Transverse colon (tissue), 4 donors: ENCODE measurements around the gene MAPK14. TPM values are rescaled to one million over a fixed set of nuclear protein-coding genes. Genes with fewer than 3 reads are reported as not detected.

Experiments
- DNase-seq: peaks from one replicate; pipeline ENCODE4 v3.0.0-alpha.2; 2019
- H3K27ac ChIP-seq, 4 donors: fragments of 200-600 bp; sonication (generic); 2 replicates each; pipeline ENCODE4 v1.5.1; 2016 to 2018; ENCODE audit warnings: inconsistent platforms in 4 of 4
- H3K27me3 ChIP-seq: fragments of 200-600 bp; sonication (generic); 2 replicates; pipeline ENCODE4 v1.5.1; 2017; ENCODE audit warnings: inconsistent platforms
- H3K36me3 ChIP-seq, 4 donors: fragments of 200-600 bp; sonication (generic); 2 replicates each; pipeline ENCODE4 v1.5.1; 2017 to 2019; ENCODE audit warnings: inconsistent platforms in 4 of 4
- H3K4me1 ChIP-seq, 4 donors: fragments of 200-600 bp; sonication (generic); 2 replicates each; pipeline ENCODE4 v1.5.1; 2017 to 2020; ENCODE audit warnings: inconsistent platforms in 4 of 4
- H3K4me3 ChIP-seq, 4 donors: fragments of 200-600 bp; sonication (generic); 1 replicate in 1 of 4; 2 replicates in 3 of 4; pipeline versions ENCODE4 v1.5.1 to v1.6.1; 2017 to 2019; ENCODE audit warnings: inconsistent platforms in 4 of 4
- H3K9me3 ChIP-seq, 2 donors: fragments of 200-600 bp; sonication (generic); 2 replicates each; pipeline ENCODE4 v1.5.1; 2017 to 2019; ENCODE audit warnings: inconsistent platforms in 2 of 2
- EP300 ChIP-seq: sonication (generic); formaldehyde crosslinking; IDR thresholded peaks from one replicate; pipeline ENCODE4 v1.6.1; 2017; ENCODE audit warnings: antibody characterized with exemption, low read depth
- POLR2A ChIP-seq: fragments of 450-650 bp; IDR thresholded peaks from one replicate; pipeline ENCODE4 v1.6.1; 2016; ENCODE audit warnings: antibody characterized with exemption, mild to moderate bottlenecking, moderate library complexity
- POLR2AphosphoS5 ChIP-seq, 3 donors: sonication (generic); formaldehyde crosslinking; IDR thresholded peaks; one replicate each; pipeline ENCODE4 v1.6.1; 2016; ENCODE audit warnings: antibody characterized with exemption in 3 of 3
- WGBS, 2 donors: methylation state at CpG; one replicate each; pipeline ENCODE4 v1.1.5; 2018; ENCODE audit warnings: low coverage in 1 of 2; 5-methylcytosine and 5-hydroxymethylcytosine counted together
- in situ Hi-C, 4 donors: fragments of 200-750 bp; cut with MboI; loops; one replicate each; pipeline versions ENCODE4 v1.15.0 to v1.15.1; 2017; ENCODE audit warnings: low sequenced_read_pairs in 3 of 4, low pct_ligation_motif_present in 1 of 4, low pct_unique_long_range_greater_than_20kb in 1 of 4
- intact Hi-C: fragments of 100-400 bp; cut with DNase I; formaldehyde crosslinking; loops from one replicate; pipeline ENCODE4 v1.15.1; 2023; ENCODE audit warnings: low total_unique reads
- total RNA-seq, 4 donors: library from RNA; depleted of rRNA; stranded (reverse); fragments of >200 nt; gene quantifications; one replicate each; pipeline ENCODE4 v1.1.0, GENCODE V29; 2016
- TF ChIP-seq, protein P1 (sequence below), 5 experiments: fragments of 200-600 bp in 3 of 5; fragments of 450-650 bp in 2 of 5; sonication (generic) in 3 of 5; IDR thresholded peaks; 1 replicate in 2 of 5; 2 replicates in 3 of 5; pipeline ENCODE4 v1.5.1; 2016 to 2017; ENCODE audit warnings: antibody characterized with exemption in 5 of 5, inconsistent platforms in 3 of 5, mild to moderate bottlenecking in 2 of 5, moderate library complexity in 1 of 5

Gene MAPK14
- total RNA-seq, 4 donors from 2014 or later, result 82.2 to 132 (median 112) TPM

GRCh38 chr6:36069573-36069972, 42.0 kb downstream of the MAPK14 start:
- no peak for DNase-seq
- no peak overlapping the region for H3K4me3 ChIP-seq
- intact Hi-C loops (no loop called here), in situ Hi-C loops (no loop called here)
- H3K27ac ChIP-seq, result no peak overlapping the region
- H3K9me3 ChIP-seq, result no peaks in the 10 kb centered on the region
- WGBS, 2 donors, result 43 to 63% methylated on average over 1 of the region's 1 CpG
- peaks cover 25 to 52% (median 37%) of the 10 kb centered on the region in 4 donors for H3K4me1 ChIP-seq
- no peak for TF ChIP-seq EP300
- TF ChIP-seq, protein P1, sequence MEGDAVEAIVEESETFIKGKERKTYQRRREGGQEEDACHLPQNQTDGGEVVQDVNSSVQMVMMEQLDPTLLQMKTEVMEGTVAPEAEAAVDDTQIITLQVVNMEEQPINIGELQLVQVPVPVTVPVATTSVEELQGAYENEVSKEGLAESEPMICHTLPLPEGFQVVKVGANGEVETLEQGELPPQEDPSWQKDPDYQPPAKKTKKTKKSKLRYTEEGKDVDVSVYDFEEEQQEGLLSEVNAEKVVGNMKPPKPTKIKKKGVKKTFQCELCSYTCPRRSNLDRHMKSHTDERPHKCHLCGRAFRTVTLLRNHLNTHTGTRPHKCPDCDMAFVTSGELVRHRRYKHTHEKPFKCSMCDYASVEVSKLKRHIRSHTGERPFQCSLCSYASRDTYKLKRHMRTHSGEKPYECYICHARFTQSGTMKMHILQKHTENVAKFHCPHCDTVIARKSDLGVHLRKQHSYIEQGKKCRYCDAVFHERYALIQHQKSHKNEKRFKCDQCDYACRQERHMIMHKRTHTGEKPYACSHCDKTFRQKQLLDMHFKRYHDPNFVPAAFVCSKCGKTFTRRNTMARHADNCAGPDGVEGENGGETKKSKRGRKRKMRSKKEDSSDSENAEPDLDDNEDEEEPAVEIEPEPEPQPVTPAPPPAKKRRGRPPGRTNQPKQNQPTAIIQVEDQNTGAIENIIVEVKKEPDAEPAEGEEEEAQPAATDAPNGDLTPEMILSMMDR (IDR thresholded peaks at IDR 0.05), result no peak
- no peak for TF ChIP-seq POLR2A
- TF ChIP-seq POLR2AphosphoS5 (IDR thresholded peaks at IDR 0.05), result no peak
- no peaks in the 10 kb centered on the region for H3K27me3 ChIP-seq
- H3K36me3 ChIP-seq, result no peaks in the 10 kb centered on the region

DNA sequence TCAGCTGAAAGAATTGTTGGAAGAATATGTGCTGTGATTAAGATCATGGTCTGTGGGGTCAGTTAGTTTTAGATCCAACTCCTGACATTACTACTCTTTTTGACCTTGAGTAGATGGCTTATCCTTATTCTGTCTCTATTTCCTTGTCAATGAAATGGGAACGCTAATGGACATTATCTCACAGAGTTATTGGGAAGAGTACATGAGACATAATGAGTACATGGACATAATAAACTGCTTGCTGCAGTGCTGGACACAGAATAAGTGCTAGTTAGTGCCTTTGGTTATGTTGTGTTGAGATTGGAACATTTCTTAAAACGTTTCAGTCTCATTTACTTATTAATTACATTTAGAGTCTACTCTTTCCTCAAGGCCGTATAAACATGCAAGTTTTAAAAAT, 42.6 kb downstream of the MAPK14 start:
- H3K4me1 ChIP-seq, result peaks cover 19 to 46% (median 31%) of the 10 kb centered on the region in 4 donors
- WGBS, 2 donors, result 76 to 82% methylated on average over 2 to 3 of the region's 3 CpGs
- intact Hi-C loops, result no loop called here
- DNase-seq, result no peak
- H3K4me3 ChIP-seq, result no peak overlapping the region
- no peaks in the 10 kb centered on the region for H3K27me3 ChIP-seq
- TF ChIP-seq POLR2AphosphoS5 (IDR thresholded peaks at IDR 0.05) (no peak), EP300 (no peak), POLR2A (no peak)
- TF ChIP-seq, protein P1 (IDR thresholded peaks at IDR 0.05), result no peak
- H3K27ac ChIP-seq, result no peak overlapping the region
- no peaks in the 10 kb centered on the region for H3K36me3 ChIP-seq
- in situ Hi-C loops, result no loop called here
- no peaks in the 10 kb centered on the region for H3K9me3 ChIP-seq

DNA sequence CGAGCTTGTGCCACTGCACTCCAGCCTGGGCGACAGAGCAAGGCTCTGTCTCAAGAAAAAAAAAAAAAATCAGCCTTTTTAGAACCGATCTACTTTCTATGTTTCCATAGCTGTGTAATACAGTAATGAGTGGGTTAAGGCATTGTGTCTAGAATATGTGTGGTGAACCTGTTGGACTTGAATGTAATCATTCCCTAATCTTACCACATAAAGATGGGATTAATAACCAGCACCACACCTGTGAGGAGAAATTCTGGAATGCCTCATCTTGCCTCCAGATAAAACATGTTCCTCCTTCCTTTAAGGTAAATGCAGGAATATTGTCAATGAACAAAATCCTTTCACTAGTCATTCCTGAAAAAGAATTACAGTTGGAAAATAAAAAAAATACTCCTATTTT, 43.7 kb downstream of the MAPK14 start:
- Histone ChIP-seq H3K9me3 (no peaks in the 10 kb centered on the region), H3K4me3 (no peak overlapping the region), H3K4me1 (peaks cover 19 to 44% (median 25%) of the 10 kb centered on the region in 4 donors), H3K36me3 (peaks cover 0 to 6% (median 0%) of the 10 kb centered on the region in 4 donors), H3K27ac (no peak overlapping the region), H3K27me3 (no peaks in the 10 kb centered on the region)
- in situ Hi-C loops, result no loop called here
- DNase-seq, result no peak
- TF ChIP-seq, protein P1 (IDR thresholded peaks at IDR 0.05), result no peak
- TF ChIP-seq POLR2AphosphoS5 (IDR thresholded peaks at IDR 0.05) (no peak), EP300 (no peak), POLR2A (no peak)
- intact Hi-C loops, result no loop called here
- 86 to 97% methylated on average over 3 of the region's 3 CpGs for WGBS, 2 donors

- in situ Hi-C loops (no loop called here), intact Hi-C loops (no loop called here)
- H3K4me1 ChIP-seq, result peaks cover 15 to 44% (median 25%) of the 10 kb centered on the region in 4 donors
- H3K27me3 ChIP-seq, result no peaks in the 10 kb centered on the region
- TF ChIP-seq, protein P1 (IDR thresholded peaks at IDR 0.05), result no peak
- TF ChIP-seq POLR2A (no peak), POLR2AphosphoS5 (IDR thresholded peaks at IDR 0.05) (no peak), EP300 (no peak)
- 100% methylated on average over 1 of the region's 1 CpG for whole genome bisulfite sequencing, 2 donors
- DNase-seq, result no peak
- H3K9me3 ChIP-seq, result no peaks in the 10 kb centered on the region
- H3K36me3 ChIP-seq, result peaks cover 0 to 10% (median 0%) of the 10 kb centered on the region in 4 donors
- no peak overlapping the region for H3K27ac ChIP-seq
- no peak overlapping the region for H3K4me3 ChIP-seq
Observed at GRCh38 chr6:36071714-36072113, 44.1 kb downstream of the MAPK14 start.
